NB4 (cell line): ENCODE data around the gene OS9.

Experiments
- CTCF ChIP-seq: IDR thresholded peaks from one replicate; pipeline ENCODE4 v1.5.1; 2012; ENCODE audit warnings: low read depth, low read length
- MYC ChIP-seq: IDR thresholded peaks from 2 replicates; pipeline ENCODE4 v1.6.1; 2011; ENCODE audit warnings: low read depth, low read length
- POLR2A ChIP-seq: IDR thresholded peaks from 2 replicates; pipeline ENCODE4 v1.6.1; 2011; ENCODE audit warnings: mild to moderate bottlenecking; ENCODE audit not compliant: insufficient read length; ENCODE audit errors: extremely low read depth
- TF ChIP-seq, protein P1 (sequence below): IDR thresholded peaks from 2 replicates; pipeline ENCODE4 v1.6.1; 2011; ENCODE audit warnings: low read depth, low read length

- TF ChIP-seq CTCF (no peak), MYC (no peak), POLR2A (no peak)
- TF ChIP-seq, protein P1, sequence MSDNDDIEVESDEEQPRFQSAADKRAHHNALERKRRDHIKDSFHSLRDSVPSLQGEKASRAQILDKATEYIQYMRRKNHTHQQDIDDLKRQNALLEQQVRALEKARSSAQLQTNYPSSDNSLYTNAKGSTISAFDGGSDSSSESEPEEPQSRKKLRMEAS: no peak
Observed at GRCh38 chr12:57753756-57754337, 59.9 kb downstream of the OS9 start.
